ENCODE measurements around the gene KAZN. TPM values are rescaled to one million over a fixed set of nuclear protein-coding genes. Genes with fewer than 3 reads are reported as not detected.

Gene KAZN
- total and polyA plus RNA-seq, 2 donors from 2014 or later: 17.4 to 60.8 TPM

- no peaks in the 10 kb centered on the region for H3K27me3 ChIP-seq (ENCODE audit: control insufficient read depth, insufficient read depth, low read length)
- no peak for TF ChIP-seq CTCF (IDR thresholded peaks at IDR 0.05; ENCODE audit: borderline replicate concordance, extremely low read depth, insufficient read depth)
- no peak overlapping the region for H3K9ac ChIP-seq (ENCODE audit: low read length in 3 of 3)
- no peaks in the 10 kb centered on the region for H3K9me3 ChIP-seq (ENCODE audit: control insufficient read depth in 2 of 3, insufficient read depth in 1 of 3, low read length in 3 of 3)
- H3K27ac ChIP-seq (ENCODE audit: low read depth in 2 of 2, low read length in 2 of 2): peak overlapping the region; percentile 69 to 85
- intact Hi-C loops (cut with DNase I): loop anchor here (10.0 kb wide), 1 partner anchor 104 kb away; no protein-coding TSS in a partner anchor
- H3K36me3 ChIP-seq (ENCODE audit: control insufficient read depth in 2 of 3, insufficient read depth in 3 of 3, low read length in 3 of 3): no peaks in the 10 kb centered on the region
- peaks cover 10 to 56% (median 45%) of the 10 kb centered on the region in 3 donors for H3K4me1 ChIP-seq (ENCODE audit: control insufficient read depth in 2 of 3, insufficient read depth in 2 of 3, low read depth in 1 of 3, low read length in 3 of 3)
- FAIRE-seq (no peak), DNase-seq (no peak)
- no peak overlapping the region for H3K4me3 ChIP-seq (ENCODE audit: low read length in 3 of 3)
These were observed 430.6 kb downstream of the KAZN start for GRCh38 chr1:15029036-15029435.

GRCh38 chr1:15029786-15030185 lies 431.3 kb downstream of the KAZN start:
- FAIRE-seq (no peak), DNase-seq (peak in 2 of 5 donors; percentile 26 to 50)
- Histone ChIP-seq H3K4me1 (ENCODE audit: control insufficient read depth in 2 of 3, insufficient read depth in 2 of 3, low read depth in 1 of 3, low read length in 3 of 3) (peaks cover 10 to 54% (median 43%) of the 10 kb centered on the region in 3 donors), H3K27ac (ENCODE audit: low read depth in 2 of 2, low read length in 2 of 2) (peak overlapping the region; percentile 49 to 70), H3K4me3 (ENCODE audit: low read length in 3 of 3) (no peak overlapping the region), H3K9ac (ENCODE audit: low read length in 3 of 3) (no peak overlapping the region), H3K9me3 (ENCODE audit: control insufficient read depth in 2 of 3, insufficient read depth in 1 of 3, low read length in 3 of 3) (no peaks in the 10 kb centered on the region), H3K36me3 (ENCODE audit: control insufficient read depth in 2 of 3, insufficient read depth in 3 of 3, low read length in 3 of 3) (no peaks in the 10 kb centered on the region), H3K27me3 (ENCODE audit: control insufficient read depth, insufficient read depth, low read length) (no peaks in the 10 kb centered on the region)
- TF ChIP-seq CTCF (IDR thresholded peaks at IDR 0.05; ENCODE audit: borderline replicate concordance, extremely low read depth, insufficient read depth): no peak
- intact Hi-C loops (cut with DNase I): loop anchor here (10.0 kb wide), 1 partner anchor 105 kb away; no protein-coding TSS in a partner anchor

- no peak for FAIRE-seq
- H3K9me3 ChIP-seq (ENCODE audit: control insufficient read depth in 2 of 3, insufficient read depth in 1 of 3, low read length in 3 of 3): no peaks in the 10 kb centered on the region
These were observed 432.9 kb downstream of the KAZN start for GRCh38 chr1:15031251-15031933.

More at GRCh38 chr1:15031251-15031933, 432.9 kb downstream of the KAZN start:
- peak in 1 of 5 donors; percentile 57 for DNase-seq
- intact Hi-C loops (cut with DNase I): no loop called here
- H3K27me3 ChIP-seq (ENCODE audit: control insufficient read depth, insufficient read depth, low read length): no peaks in the 10 kb centered on the region
- H3K36me3 ChIP-seq (ENCODE audit: control insufficient read depth in 2 of 3, insufficient read depth in 3 of 3, low read length in 3 of 3): no peaks in the 10 kb centered on the region
- peak overlapping the region; percentile 68 to 79 for H3K27ac ChIP-seq (ENCODE audit: low read depth in 2 of 2, low read length in 2 of 2)
- H3K4me1 ChIP-seq (ENCODE audit: control insufficient read depth in 2 of 3, insufficient read depth in 2 of 3, low read depth in 1 of 3, low read length in 3 of 3): peaks cover 10 to 40% (median 33%) of the 10 kb centered on the region in 3 donors
- peak overlapping the region in 1 of 3 donors; percentile 46 for H3K9ac ChIP-seq (ENCODE audit: low read length in 3 of 3)
- no peak for TF ChIP-seq CTCF (IDR thresholded peaks at IDR 0.05; ENCODE audit: borderline replicate concordance, extremely low read depth, insufficient read depth)
- no peak overlapping the region for H3K4me3 ChIP-seq (ENCODE audit: low read length in 3 of 3)

Data from kidney (tissue), 14 donors.